Central memory CD8-positive, alpha-beta T cell (primary cell): ENCODE results near the gene RACGAP1.
A peak's percentile ranks its signal among the peaks of the same experiment; 100 is the strongest.

ENCODE experiments used
- ATAC-seq: fragments of 150-1000 bp; cut with Tn5 transposase; replicated peaks from 2 replicates; pipeline ENCODE4 v1.10.0; 2022; ENCODE audit warnings: mild to moderate bottlenecking, moderate FRiP score, moderate number of reproducible peaks; ENCODE audit not compliant: poor library complexity, severe bottlenecking; ENCODE audit errors: extremely low read depth
- DNase-seq, 2 donors: peaks; one replicate each; pipeline ENCODE4 v3.0.0; 2021; ENCODE audit warnings: low spot score in 2 of 2
- H3K27ac Mint-ChIP-seq: one replicate; pipeline ENCODE4 v1.8.0; 2022; ENCODE audit warnings: low read depth, mild to moderate bottlenecking, moderate library complexity, mixed read lengths
- H3K27me3 Mint-ChIP-seq: one replicate; pipeline ENCODE4 v1.8.0; 2022; ENCODE audit warnings: mixed read lengths
- H3K36me3 Mint-ChIP-seq: one replicate; pipeline ENCODE4 v1.8.0; 2022; ENCODE audit warnings: mild to moderate bottlenecking, moderate library complexity, mixed read lengths; ENCODE audit not compliant: insufficient read depth
- H3K4me1 Mint-ChIP-seq: one replicate; pipeline ENCODE4 v1.8.0; 2022; ENCODE audit warnings: mixed read lengths
- H3K4me3 Mint-ChIP-seq: one replicate; pipeline ENCODE4 v1.8.0; 2022; ENCODE audit warnings: mild to moderate bottlenecking, moderate library complexity, mixed read lengths
- H3K9me3 Mint-ChIP-seq: one replicate; pipeline ENCODE4 v1.8.0; 2022; ENCODE audit warnings: mixed read lengths

The RACGAP1 gene

DNA sequence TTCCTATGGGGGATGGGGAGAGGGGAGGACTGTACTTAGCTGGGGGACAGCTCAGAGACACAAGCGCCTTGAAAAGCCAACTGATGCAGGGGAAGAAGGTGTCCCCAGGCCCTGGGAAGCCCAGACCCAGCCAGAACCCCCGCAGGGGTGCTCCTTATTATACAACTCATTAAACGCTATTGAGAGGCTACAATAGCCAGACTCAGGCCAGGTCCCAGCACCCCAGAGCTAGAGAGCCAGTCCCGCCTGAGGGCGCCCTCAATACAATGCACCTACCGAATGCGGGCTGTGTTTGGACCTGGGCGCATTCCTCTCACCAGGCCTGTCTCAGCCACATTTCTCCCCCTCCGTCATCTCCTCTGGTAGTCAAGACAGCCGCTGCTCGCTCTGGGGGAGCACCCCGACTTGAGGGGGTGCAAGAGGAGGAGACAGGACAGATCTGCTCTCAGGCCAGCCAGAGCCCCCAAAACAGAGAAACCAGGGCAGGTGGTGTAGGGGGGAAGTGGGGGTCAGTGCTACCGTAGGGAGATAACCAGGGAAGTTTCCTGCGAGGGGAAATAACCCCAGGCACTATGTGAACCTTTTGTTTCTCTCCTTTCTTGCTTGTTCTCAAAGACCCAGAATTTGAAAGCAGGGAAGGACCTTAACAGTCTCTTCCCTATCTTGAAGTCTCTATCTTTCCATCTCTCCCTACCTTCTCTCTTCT is 26.0 kb upstream of the RACGAP1 start:
- H3K4me1 Mint-ChIP-seq: peaks cover 8% of the 10 kb centered on the region
- H3K4me3 Mint-ChIP-seq: no peak overlapping the region
- H3K9me3 Mint-ChIP-seq: no peaks in the 10 kb centered on the region
- peaks cover 2% of the 10 kb centered on the region for H3K36me3 Mint-ChIP-seq
- no peak for ATAC-seq
- DNase-seq: no peak
- H3K27me3 Mint-ChIP-seq: peaks cover 49% of the 10 kb centered on the region
- H3K27ac Mint-ChIP-seq: no peak overlapping the region

DNA sequence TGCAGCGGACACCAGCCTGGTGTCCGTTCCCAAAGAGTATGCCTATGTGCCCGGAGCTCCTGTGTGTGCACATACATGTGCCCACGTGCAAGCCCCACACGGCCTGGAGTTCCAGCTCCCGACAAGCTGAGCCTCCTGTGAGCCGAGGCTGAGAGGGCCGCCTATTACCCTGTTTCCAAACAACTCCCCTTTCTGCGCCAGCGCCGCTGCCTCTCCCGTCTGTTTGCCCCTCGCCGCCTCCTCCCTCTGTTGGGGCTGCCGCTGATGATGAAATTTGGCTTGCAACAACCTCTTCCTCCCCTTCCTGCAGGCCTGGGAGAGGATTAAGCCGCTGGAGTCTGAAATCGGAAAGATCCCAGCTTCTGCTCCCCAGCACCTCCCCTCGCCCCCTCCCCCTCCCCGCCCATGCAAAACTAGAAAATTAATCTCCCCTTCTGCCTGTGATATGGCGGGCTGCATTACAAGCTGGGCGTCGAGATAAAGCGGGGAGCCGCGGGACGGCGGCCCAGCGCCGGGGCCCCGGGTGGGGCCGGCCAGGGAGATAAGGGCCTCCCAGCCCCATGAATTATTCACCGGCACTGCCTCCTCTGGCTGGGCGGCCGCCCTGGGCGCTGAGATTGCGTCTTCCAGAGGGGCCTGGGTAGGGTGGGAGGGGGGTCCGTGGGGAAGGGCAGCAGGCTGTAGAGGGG is 25.3 kb upstream of the RACGAP1 start:
- ATAC-seq: no peak
- peaks cover 2% of the 10 kb centered on the region for H3K36me3 Mint-ChIP-seq
- H3K9me3 Mint-ChIP-seq: no peaks in the 10 kb centered on the region
- peaks cover 1% of the 10 kb centered on the region for H3K4me1 Mint-ChIP-seq
- H3K27me3 Mint-ChIP-seq: peaks cover 42% of the 10 kb centered on the region
- H3K4me3 Mint-ChIP-seq: no peak overlapping the region
- no peak for DNase-seq
- no peak overlapping the region for H3K27ac Mint-ChIP-seq

DNA sequence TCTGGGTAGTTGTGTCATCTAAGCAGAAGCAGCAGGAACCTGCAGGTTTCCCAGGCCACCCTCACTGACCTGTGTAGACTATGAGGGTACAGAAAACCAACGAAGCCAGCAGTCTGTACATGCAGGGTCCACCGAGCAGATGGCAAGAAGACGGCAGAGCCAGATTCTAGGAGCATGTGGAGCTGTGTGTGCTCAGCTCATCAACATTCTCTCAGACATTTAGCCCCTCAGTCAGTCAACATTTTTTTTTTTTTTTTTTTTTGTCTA is 24.8 kb upstream of the RACGAP1 start:
- H3K27ac Mint-ChIP-seq: no peak overlapping the region
- no peaks in the 10 kb centered on the region for H3K9me3 Mint-ChIP-seq
- H3K4me3 Mint-ChIP-seq: no peak overlapping the region
- H3K4me1 Mint-ChIP-seq: no peaks in the 10 kb centered on the region
- peaks cover 41% of the 10 kb centered on the region for H3K27me3 Mint-ChIP-seq
- H3K36me3 Mint-ChIP-seq: peaks cover 2% of the 10 kb centered on the region
- DNase-seq (no peak), ATAC-seq (no peak)

DNA sequence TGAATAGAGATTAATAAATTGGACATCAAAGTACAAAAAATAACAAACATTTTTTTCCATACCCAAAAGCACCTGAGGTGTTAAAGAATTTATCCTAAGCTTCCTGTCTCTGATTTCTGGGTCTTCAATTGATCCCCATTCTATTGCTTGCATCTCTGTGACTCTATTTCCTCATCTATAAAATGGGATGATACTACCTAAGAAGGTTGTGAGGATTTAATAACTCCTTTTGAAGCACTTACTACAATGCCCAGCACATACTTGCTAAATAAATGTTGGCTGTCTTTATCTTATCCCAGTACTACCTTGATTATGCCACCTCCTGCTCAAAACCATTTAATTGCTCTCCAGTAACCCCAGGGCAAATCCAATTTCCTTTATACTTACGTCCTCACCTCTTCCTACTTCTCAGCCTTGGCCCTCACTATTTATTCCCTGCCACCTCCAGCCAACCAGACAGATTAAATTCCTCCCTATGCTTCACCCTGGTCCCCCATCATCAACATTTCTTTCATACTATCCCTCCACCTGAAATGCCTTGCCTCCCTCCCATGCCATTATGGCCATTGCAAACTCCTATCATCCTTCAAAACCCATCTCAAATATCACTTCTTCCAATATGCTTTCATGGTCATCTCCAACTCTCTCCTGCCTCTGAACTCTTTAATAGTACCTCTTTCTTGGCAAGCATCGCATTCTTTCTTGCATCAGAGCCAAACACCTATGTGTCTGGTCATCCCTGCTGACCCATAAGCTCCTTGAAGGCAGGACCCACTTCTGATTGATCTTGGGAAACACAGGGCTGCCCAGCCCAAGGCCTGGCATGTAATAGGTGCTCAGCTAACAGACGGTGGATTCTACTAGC is 24.2 kb upstream of the RACGAP1 start:
- peaks cover 2% of the 10 kb centered on the region for H3K36me3 Mint-ChIP-seq
- DNase-seq (no peak), ATAC-seq (no peak)
- no peaks in the 10 kb centered on the region for H3K9me3 Mint-ChIP-seq
- H3K4me3 Mint-ChIP-seq: no peak overlapping the region
- peaks cover 41% of the 10 kb centered on the region for H3K27me3 Mint-ChIP-seq
- H3K27ac Mint-ChIP-seq: no peak overlapping the region
- no peaks in the 10 kb centered on the region for H3K4me1 Mint-ChIP-seq

DNA sequence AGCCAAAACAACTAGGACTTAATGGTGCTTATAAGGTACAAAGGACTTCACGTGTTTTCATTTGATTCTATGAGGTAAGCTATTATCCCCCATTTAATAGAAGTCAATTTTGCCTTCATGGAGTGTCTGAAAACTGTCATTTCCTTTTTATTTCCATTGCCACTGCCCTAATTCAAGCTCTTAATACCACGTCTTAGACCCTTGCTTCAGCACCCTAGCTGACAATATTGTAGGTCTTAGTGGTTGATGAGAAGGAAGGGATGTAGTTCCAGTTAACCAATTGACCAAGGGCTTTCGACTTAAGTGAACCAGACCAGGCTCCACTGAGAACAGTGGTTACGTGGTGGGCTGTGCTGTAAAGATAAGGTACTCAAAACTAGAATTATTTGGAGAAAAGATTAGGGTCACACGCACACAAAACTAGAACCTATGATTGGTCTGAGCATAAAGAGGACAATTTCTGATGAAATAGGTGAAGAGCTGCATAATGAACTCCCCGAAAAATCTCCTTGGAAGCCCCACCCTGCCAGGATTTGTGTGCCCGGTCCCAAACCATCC is 22.5 kb upstream of the RACGAP1 start:
- H3K36me3 Mint-ChIP-seq: peaks cover 2% of the 10 kb centered on the region
- H3K4me3 Mint-ChIP-seq: no peak overlapping the region

DNA sequence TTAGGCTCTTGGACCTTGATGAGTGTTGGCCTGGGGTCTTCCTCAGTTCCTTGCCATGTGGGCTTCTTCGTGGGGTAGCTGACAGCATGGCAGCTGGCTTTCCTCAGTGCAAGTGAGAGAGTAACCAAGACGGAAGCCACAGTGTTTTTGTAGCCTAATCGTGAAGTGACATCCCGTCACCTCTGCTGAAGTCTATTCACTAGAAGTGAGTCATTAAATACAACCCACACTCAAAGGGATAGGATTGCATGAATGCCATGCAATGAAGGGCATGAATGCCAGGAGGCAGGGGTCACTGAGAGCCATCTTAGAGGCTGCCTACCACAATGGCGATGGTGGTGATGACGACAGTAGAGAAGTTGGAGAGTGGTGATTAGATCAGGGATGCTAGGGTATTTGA is 18.6 kb upstream of the RACGAP1 start:
- ATAC-seq (no peak), DNase-seq (no peak)
- H3K36me3 Mint-ChIP-seq: no peaks in the 10 kb centered on the region
- no peaks in the 10 kb centered on the region for H3K27me3 Mint-ChIP-seq
- no peak overlapping the region for H3K27ac Mint-ChIP-seq
- no peak overlapping the region for H3K4me3 Mint-ChIP-seq
- H3K9me3 Mint-ChIP-seq: no peaks in the 10 kb centered on the region
- H3K4me1 Mint-ChIP-seq: no peaks in the 10 kb centered on the region

More for the DNA sequence above, 22.5 kb upstream of the RACGAP1 start:
- ATAC-seq (no peak), DNase-seq (no peak)
- Mint-ChIP-seq H3K9me3 (no peaks in the 10 kb centered on the region), H3K4me1 (no peaks in the 10 kb centered on the region), H3K27me3 (peaks cover 34% of the 10 kb centered on the region), H3K27ac (no peak overlapping the region)

DNA sequence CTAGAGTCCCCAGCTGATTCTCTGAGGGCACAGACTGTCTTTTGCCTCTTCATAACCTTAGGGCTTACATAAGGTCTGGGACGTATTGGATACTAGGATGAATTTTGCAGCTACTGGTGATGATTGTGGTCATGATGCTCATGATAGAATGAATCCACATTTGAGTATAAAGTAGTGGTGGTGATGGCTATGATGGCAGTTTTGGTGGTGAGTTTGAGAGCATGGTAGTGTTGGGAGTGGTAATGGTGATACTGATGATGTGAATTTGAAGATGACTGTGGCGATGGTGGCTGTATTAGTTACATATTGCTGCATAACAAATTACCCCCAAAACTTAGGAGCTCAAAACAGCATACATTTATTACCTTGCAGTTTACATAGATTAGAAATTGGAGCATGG is 18.0 kb upstream of the RACGAP1 start:
- Mint-ChIP-seq H3K4me1 (no peaks in the 10 kb centered on the region), H3K27ac (no peak overlapping the region), H3K36me3 (no peaks in the 10 kb centered on the region), H3K4me3 (no peak overlapping the region), H3K9me3 (no peaks in the 10 kb centered on the region), H3K27me3 (no peaks in the 10 kb centered on the region)
- ATAC-seq (no peak), DNase-seq (no peak)

DNA sequence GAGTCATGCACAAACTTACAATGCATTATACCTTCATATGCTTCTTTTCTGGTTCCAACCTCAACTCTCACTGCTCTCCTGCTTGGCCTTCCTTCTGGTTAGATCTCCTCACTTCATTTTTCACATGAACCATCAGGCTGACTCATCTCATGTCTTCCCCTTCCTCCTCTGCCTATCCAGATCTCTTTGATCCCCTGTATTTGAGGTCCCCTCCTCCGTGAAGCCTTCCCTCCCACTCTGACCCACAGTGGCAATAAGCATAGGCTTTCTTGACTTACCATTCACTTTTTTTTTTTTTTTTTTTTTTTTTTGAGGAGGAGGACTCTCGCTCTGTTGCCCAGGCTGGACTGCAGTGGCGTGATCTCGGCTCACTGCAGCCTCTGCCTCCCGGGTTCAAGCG is 17.4 kb upstream of the RACGAP1 start:
- Mint-ChIP-seq H3K36me3 (no peaks in the 10 kb centered on the region), H3K27me3 (no peaks in the 10 kb centered on the region), H3K27ac (no peak overlapping the region), H3K4me1 (no peaks in the 10 kb centered on the region), H3K4me3 (no peak overlapping the region), H3K9me3 (no peaks in the 10 kb centered on the region)
- DNase-seq (no peak), ATAC-seq (no peak)

DNA sequence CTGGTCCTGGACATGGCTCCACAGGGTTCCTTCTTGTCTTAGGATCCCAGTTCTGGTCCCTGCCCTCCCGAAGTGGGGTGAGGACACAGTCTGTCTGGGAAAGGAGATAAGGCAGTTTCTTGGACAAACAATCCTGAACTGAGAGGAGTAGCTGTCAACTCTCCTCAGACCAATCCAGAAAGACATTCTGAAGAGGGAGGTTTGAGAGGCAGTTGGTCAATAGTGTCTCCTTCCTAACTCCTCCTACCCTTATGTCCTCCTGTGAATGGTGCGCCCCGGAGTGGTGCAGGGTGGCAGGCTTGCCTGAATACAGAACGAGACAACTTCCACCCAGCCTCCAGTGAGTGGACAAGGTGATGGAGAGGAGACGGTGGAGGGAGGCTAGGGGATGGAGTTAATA is 16.7 kb upstream of the RACGAP1 start:
- no peak overlapping the region for H3K4me3 Mint-ChIP-seq
- H3K27ac Mint-ChIP-seq: no peak overlapping the region
- no peaks in the 10 kb centered on the region for H3K4me1 Mint-ChIP-seq
- H3K27me3 Mint-ChIP-seq: no peaks in the 10 kb centered on the region
- H3K9me3 Mint-ChIP-seq: no peaks in the 10 kb centered on the region
- ATAC-seq: no peak
- no peaks in the 10 kb centered on the region for H3K36me3 Mint-ChIP-seq
- DNase-seq: no peak

DNA sequence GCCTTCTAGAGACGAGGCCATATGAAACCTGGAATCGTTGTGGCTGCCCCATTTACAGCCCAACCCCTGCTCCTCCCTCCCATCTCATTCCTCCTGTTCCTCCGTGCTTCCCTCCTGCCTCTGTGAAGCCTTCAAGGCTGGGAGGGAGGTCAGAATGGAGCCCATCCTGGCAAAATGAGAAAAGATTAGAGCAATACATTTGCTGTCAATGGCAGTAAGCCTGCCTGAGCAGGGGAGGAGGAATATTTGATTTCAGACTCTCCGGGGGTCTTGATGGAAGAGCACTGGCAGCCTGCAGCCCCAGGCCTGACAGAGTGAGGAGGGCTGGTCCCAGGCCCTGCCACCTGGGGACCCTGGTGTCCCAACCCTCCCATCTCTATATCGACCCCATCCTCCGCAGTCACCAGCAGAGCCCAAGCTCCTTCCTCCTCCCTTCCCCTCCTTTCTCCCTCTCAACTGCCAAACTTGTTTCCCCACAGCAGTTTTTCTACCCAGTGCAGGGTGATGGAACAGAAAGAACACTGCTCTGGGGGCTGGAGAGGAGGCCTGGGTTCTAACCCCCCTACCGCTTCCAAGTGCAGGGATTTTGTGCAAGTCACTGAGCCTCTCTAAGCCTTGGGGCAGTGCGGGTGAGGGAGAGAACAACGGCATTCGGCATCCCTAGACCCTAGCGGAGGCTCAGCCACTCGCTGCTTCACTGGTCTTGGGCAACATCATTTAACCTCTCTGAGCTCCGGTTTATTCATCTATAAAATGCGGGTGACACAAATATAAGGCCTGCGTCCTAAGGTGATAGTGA is 16.0 kb upstream of the RACGAP1 start:
- no peak overlapping the region for H3K27ac Mint-ChIP-seq
- no peak overlapping the region for H3K4me3 Mint-ChIP-seq
- no peaks in the 10 kb centered on the region for H3K4me1 Mint-ChIP-seq
- no peaks in the 10 kb centered on the region for H3K9me3 Mint-ChIP-seq
- peaks cover 7% of the 10 kb centered on the region for H3K27me3 Mint-ChIP-seq
- ATAC-seq: no peak
- DNase-seq: no peak
- no peaks in the 10 kb centered on the region for H3K36me3 Mint-ChIP-seq

DNA sequence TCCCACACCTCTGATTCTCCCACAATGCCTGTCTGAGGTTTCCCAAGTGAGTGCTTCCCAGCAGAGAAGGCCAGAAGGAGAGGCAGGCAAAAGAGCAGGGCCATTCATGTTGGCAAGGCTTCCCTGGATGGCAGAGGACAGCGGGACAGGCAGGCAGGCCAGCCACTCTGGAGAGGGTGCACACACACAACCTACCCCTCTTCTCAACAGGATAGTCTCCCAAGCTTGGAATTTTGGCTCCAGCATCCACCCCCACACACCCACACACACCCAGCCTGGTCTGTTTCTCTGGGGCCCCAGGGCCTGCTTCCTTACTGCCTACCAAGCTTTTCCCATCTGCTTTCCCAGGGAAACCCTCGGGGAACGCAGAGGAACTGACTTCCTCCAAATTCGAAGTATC is 15.4 kb upstream of the RACGAP1 start:
- DNase-seq (no peak), ATAC-seq (no peak)
- H3K36me3 Mint-ChIP-seq: no peaks in the 10 kb centered on the region
- peaks cover 12% of the 10 kb centered on the region for H3K27me3 Mint-ChIP-seq
- no peaks in the 10 kb centered on the region for H3K9me3 Mint-ChIP-seq
- no peak overlapping the region for H3K4me3 Mint-ChIP-seq
- H3K4me1 Mint-ChIP-seq: no peaks in the 10 kb centered on the region
- no peak overlapping the region for H3K27ac Mint-ChIP-seq

DNA sequence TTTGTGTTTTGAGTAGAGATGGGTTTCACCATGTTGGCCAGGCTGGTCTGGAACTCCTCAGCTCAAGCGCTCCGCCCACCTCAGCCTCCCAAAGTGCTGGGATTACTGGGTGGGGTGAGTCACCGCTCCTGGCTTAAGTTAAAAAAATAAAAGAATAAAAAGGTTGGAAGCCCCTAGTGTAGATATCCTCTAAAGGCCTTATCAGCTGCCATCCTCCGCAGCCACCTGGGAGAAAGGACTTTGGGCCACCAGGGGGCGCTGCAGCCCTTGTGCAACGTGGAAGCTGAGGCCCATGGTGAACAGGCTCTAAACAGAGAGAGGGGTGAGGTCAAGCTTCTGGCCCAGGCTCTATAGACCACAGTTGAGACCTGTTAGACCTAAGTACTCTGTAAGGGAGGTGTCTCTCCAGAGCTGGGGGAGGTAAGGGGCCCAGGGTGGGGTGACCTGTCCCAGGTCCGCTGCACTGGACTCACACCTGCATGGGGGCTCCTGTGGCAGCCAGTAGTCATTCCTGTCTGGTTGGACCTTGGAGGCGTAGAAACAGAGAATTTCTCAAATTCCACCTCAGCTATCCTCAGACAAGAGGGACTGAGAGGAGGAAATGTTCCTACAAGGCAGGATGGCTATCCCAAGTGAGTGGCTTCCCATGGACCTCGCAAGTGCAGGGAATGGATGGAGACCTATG is 14.0 kb upstream of the RACGAP1 start:
- H3K9me3 Mint-ChIP-seq: no peaks in the 10 kb centered on the region
- peaks cover 22% of the 10 kb centered on the region for H3K27me3 Mint-ChIP-seq
- H3K4me3 Mint-ChIP-seq: no peak overlapping the region
- DNase-seq (peak; percentile 55 to 79), ATAC-seq (peak; percentile 67)
- H3K4me1 Mint-ChIP-seq: no peaks in the 10 kb centered on the region
- H3K27ac Mint-ChIP-seq: no peak overlapping the region
- H3K36me3 Mint-ChIP-seq: no peaks in the 10 kb centered on the region
